Measurements from ENCODE around the gene ERC2. TPM values are rescaled to one million over a fixed set of nuclear protein-coding genes. Genes with fewer than 3 reads are reported as not detected.

Gene ERC2
- total RNA-seq, 4 donors from 2014 or later, result 5.3 to 8.8 (median 7.8) TPM

DNA sequence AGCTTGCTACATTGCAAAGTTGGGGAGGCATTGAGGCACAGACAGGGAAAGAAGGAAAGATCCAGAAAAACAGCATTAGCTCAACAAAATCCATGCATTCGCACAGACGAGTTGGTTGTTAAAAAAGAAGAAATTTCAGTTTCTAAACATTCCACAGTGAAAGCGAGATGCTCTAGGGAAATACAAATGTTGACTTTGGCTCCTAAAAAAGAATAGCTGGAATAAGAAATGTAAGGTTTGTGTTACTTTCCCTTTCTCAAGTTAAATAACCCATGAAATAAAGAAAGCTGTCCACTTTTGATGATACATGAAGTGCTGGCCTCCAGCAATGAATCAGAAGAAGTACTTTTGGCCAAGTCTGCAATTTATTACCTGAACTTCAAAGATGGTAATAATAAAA is 465.1 kb downstream of the ERC2 start:
- H3K4me1 ChIP-seq, result no peaks in the 10 kb centered on the region
- H3K27ac ChIP-seq, result no peak overlapping the region
- H3K4me3 ChIP-seq (replicated peaks in 1 of 3), result no peak overlapping the region
- H3K9me3 ChIP-seq, result no peaks in the 10 kb centered on the region
- H3K36me3 ChIP-seq, result no peaks in the 10 kb centered on the region
- WGBS, 2 donors, result 73 to 75% methylated on average over 3 of the region's 3 CpGs
- H3K27me3 ChIP-seq, result no peaks in the 10 kb centered on the region
- intact Hi-C loops (cut with DNase I), result no loop called here
- TF ChIP-seq, protein P1, sequence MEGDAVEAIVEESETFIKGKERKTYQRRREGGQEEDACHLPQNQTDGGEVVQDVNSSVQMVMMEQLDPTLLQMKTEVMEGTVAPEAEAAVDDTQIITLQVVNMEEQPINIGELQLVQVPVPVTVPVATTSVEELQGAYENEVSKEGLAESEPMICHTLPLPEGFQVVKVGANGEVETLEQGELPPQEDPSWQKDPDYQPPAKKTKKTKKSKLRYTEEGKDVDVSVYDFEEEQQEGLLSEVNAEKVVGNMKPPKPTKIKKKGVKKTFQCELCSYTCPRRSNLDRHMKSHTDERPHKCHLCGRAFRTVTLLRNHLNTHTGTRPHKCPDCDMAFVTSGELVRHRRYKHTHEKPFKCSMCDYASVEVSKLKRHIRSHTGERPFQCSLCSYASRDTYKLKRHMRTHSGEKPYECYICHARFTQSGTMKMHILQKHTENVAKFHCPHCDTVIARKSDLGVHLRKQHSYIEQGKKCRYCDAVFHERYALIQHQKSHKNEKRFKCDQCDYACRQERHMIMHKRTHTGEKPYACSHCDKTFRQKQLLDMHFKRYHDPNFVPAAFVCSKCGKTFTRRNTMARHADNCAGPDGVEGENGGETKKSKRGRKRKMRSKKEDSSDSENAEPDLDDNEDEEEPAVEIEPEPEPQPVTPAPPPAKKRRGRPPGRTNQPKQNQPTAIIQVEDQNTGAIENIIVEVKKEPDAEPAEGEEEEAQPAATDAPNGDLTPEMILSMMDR (IDR thresholded peaks at IDR 0.05), result no peak
- no peak for TF ChIP-seq POLR2A (IDR thresholded peaks at IDR 0.05)
- no peak for DNase-seq

DNA sequence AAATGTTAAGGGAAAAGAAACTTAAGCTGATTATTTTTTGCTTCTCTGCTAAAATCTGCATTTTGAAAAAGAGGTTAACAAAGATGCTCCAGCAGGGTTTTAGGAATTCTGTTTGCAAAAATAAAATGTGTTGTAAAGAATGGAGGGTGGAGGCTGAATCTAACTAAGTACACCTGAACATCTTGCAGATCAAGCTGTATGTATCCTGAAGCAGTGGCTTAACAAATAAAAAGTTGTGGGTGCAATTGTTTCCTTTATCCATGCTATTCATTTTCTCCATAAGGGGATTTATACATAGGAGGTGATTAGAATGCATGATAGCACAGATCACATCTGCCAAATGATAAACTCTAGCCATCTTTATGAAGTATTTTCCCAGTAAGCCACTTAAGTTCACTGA is 466.3 kb downstream of the ERC2 start:
- DNase-seq, result no peak
- TF ChIP-seq, protein P1 (IDR thresholded peaks at IDR 0.05), result no peak
- no peak for TF ChIP-seq POLR2A (IDR thresholded peaks at IDR 0.05)
- Histone ChIP-seq H3K27ac (no peak overlapping the region), H3K36me3 (no peaks in the 10 kb centered on the region), H3K4me1 (no peaks in the 10 kb centered on the region), H3K27me3 (no peaks in the 10 kb centered on the region), H3K4me3 (replicated peaks in 1 of 3) (no peak overlapping the region), H3K9me3 (no peaks in the 10 kb centered on the region)
- intact Hi-C loops (cut with DNase I), result no loop called here

GRCh38 chr3:56001537-56001936 is 466.7 kb downstream of the ERC2 start:
- H3K4me1 ChIP-seq, result no peaks in the 10 kb centered on the region
- no peak for DNase-seq
- no peak overlapping the region for H3K27ac ChIP-seq
- no peaks in the 10 kb centered on the region for H3K9me3 ChIP-seq
- H3K4me3 ChIP-seq (replicated peaks in 1 of 3), result no peak overlapping the region
- H3K36me3 ChIP-seq, result no peaks in the 10 kb centered on the region
- no peaks in the 10 kb centered on the region for H3K27me3 ChIP-seq
- 74 to 75% methylated on average over 4 of the region's 4 CpGs for WGBS, 2 donors
- intact Hi-C loops (cut with DNase I), result no loop called here
- no peak for TF ChIP-seq POLR2A (IDR thresholded peaks at IDR 0.05)
- TF ChIP-seq, protein P1 (IDR thresholded peaks at IDR 0.05), result no peak

- no peak for DNase-seq
- Histone ChIP-seq H3K36me3 (no peaks in the 10 kb centered on the region), H3K4me1 (no peaks in the 10 kb centered on the region), H3K4me3 (replicated peaks in 1 of 3) (no peak overlapping the region), H3K27ac (no peak overlapping the region), H3K27me3 (no peaks in the 10 kb centered on the region), H3K9me3 (no peaks in the 10 kb centered on the region)
- intact Hi-C loops (cut with DNase I), result no loop called here
- TF ChIP-seq, protein P1 (IDR thresholded peaks at IDR 0.05), result no peak
- no peak for TF ChIP-seq POLR2A (IDR thresholded peaks at IDR 0.05)
- 90 to 93% methylated on average over 2 of the region's 2 CpGs for WGBS, 2 donors
Measured at GRCh38 chr3:55989366-55989765, 478.9 kb downstream of the ERC2 start.

GRCh38 chr3:55988905-55989304 is 479.4 kb downstream of the ERC2 start:
- intact Hi-C loops (cut with DNase I), result no loop called here
- 44 to 77% methylated on average over 3 of the region's 3 CpGs for WGBS, 2 donors

More at GRCh38 chr3:55988905-55989304, 479.4 kb downstream of the ERC2 start:
- Histone ChIP-seq H3K4me3 (replicated peaks in 1 of 3) (no peak overlapping the region), H3K27ac (no peak overlapping the region), H3K36me3 (no peaks in the 10 kb centered on the region), H3K9me3 (no peaks in the 10 kb centered on the region), H3K27me3 (no peaks in the 10 kb centered on the region), H3K4me1 (no peaks in the 10 kb centered on the region)
- DNase-seq, result no peak
- no peak for TF ChIP-seq POLR2A (IDR thresholded peaks at IDR 0.05)
- TF ChIP-seq, protein P1 (IDR thresholded peaks at IDR 0.05), result no peak
